ENCODE results near the gene UBIAD1.

- TF ChIP-seq CTCF (IDR thresholded peaks at IDR 0.05) (no peak), NFE2L1 (CRISPR knock-in tag; IDR thresholded peaks at IDR 0.05) (no peak)
Measured at GRCh38 chr1:11245248-11245647, 27.8 kb upstream of the UBIAD1 start.

Measured in WTC11 (cell line).